Lower leg skin (tissue), 3 donors: ENCODE data around the gene SLC12A3.

Experiments used
- CTCF ChIP-seq, 3 donors: fragments of 450-650 bp; IDR thresholded peaks; one replicate each; pipeline ENCODE4 v1.5.1; 2016; ENCODE audit warnings: antibody characterized with exemption in 3 of 3, mild to moderate bottlenecking in 3 of 3, moderate library complexity in 2 of 3
- POLR2A ChIP-seq, 2 donors: fragments of 450-650 bp; IDR thresholded peaks; one replicate each; pipeline ENCODE4 v1.6.1; 2016 to 2017; ENCODE audit warnings: antibody characterized with exemption in 2 of 2, mild to moderate bottlenecking in 1 of 2, moderate library complexity in 1 of 2

GRCh38 chr16:56872863-56873391 lies 7.9 kb downstream of the SLC12A3 start:
- no peak for TF ChIP-seq CTCF (IDR thresholded peaks at IDR 0.05)
- TF ChIP-seq POLR2A (IDR thresholded peaks at IDR 0.05) = no peak
